HEK293T (cell line): ENCODE data around the gene FAM120A.

Source experiments
- CTCF ChIA-PET: fragments of 350-600 bp; formaldehyde crosslinking; extraction: SDS; loops from one replicate; lab custom pipeline; 2021; ENCODE audit warnings: antibody characterized with exemption, inconsistent platforms; lab: Yijun Ruan, JAX
- POLR2A ChIA-PET: fragments of 350-600 bp; formaldehyde crosslinking; extraction: SDS; loops from one replicate; lab custom pipeline; 2020; ENCODE audit warnings: antibody characterized with exemption, inconsistent platforms; lab: Yijun Ruan, JAX
- DNase-seq: peaks from one replicate; pipeline ENCODE4 v3.0.0; 2012; ENCODE audit warnings: mixed read lengths; ENCODE audit errors: extremely low spot score
- ARNT ChIP-seq: fragments of 450-650 bp; IDR thresholded peaks from 2 replicates; pipeline ENCODE4 v1.6.1; 2017; ENCODE audit warnings: mild to moderate bottlenecking
- BHLHE40 ChIP-seq: fragments of 450-650 bp; IDR thresholded peaks from 2 replicates; pipeline ENCODE4 v1.6.1; 2016; ENCODE audit warnings: mild to moderate bottlenecking, moderate library complexity, borderline replicate concordance
- CTBP1 ChIP-seq: fragments of 450-650 bp; IDR thresholded peaks from 2 replicates; pipeline ENCODE4 v1.6.1; 2016; ENCODE audit warnings: borderline replicate concordance
- ELF4 ChIP-seq: fragments of 450-650 bp; IDR thresholded peaks from 2 replicates; pipeline ENCODE4 v1.6.1; 2017; ENCODE audit warnings: antibody characterized with exemption
- FOXA1 ChIP-seq: fragments of 450-650 bp; IDR thresholded peaks from 2 replicates; pipeline ENCODE4 v1.6.1; 2016; ENCODE audit warnings: mild to moderate bottlenecking
- FOXK2 ChIP-seq: fragments of 450-650 bp; IDR thresholded peaks from 2 replicates; pipeline ENCODE4 v1.6.1; 2016; ENCODE audit warnings: mild to moderate bottlenecking
- FOXM1 ChIP-seq: fragments of 450-650 bp; IDR thresholded peaks from 2 replicates; pipeline ENCODE4 v1.6.1; 2017; ENCODE audit warnings: mild to moderate bottlenecking, borderline replicate concordance
- HDGF ChIP-seq: fragments of 450-650 bp; IDR thresholded peaks from 2 replicates; pipeline ENCODE4 v1.6.1; 2017; ENCODE audit warnings: antibody characterized with exemption, borderline replicate concordance
- L3MBTL2 ChIP-seq: fragments of 450-650 bp; conservative IDR thresholded peaks from 2 replicates; pipeline ENCODE4 v1.6.1; 2016; ENCODE audit warnings: mild to moderate bottlenecking
- LEF1 ChIP-seq: fragments of 450-650 bp; IDR thresholded peaks from 2 replicates; pipeline ENCODE4 v1.6.1; 2017; ENCODE audit warnings: mild to moderate bottlenecking, borderline replicate concordance
- NFRKB ChIP-seq: fragments of 450-650 bp; IDR thresholded peaks from 2 replicates; pipeline ENCODE4 v1.6.1; 2016; ENCODE audit warnings: mild to moderate bottlenecking, moderate library complexity
- SP1 ChIP-seq: fragments of 450-650 bp; IDR thresholded peaks from 2 replicates; pipeline ENCODE4 v1.6.1; 2017
- SUZ12 ChIP-seq: fragments of 450-650 bp; IDR thresholded peaks from 2 replicates; pipeline ENCODE4 v1.6.1; 2016; ENCODE audit warnings: mild to moderate bottlenecking
- TARDBP ChIP-seq: fragments of 450-650 bp; IDR thresholded peaks from 2 replicates; pipeline ENCODE4 v1.6.1; 2016
- ZNF384 ChIP-seq: fragments of 450-650 bp; IDR thresholded peaks from 2 replicates; pipeline ENCODE4 v1.6.1; 2016
- TF ChIP-seq, protein P1 (sequence below): fragments of 450-650 bp; IDR thresholded peaks from 2 replicates; pipeline ENCODE4 v1.6.1; 2016

Gene FAM120A

DNA sequence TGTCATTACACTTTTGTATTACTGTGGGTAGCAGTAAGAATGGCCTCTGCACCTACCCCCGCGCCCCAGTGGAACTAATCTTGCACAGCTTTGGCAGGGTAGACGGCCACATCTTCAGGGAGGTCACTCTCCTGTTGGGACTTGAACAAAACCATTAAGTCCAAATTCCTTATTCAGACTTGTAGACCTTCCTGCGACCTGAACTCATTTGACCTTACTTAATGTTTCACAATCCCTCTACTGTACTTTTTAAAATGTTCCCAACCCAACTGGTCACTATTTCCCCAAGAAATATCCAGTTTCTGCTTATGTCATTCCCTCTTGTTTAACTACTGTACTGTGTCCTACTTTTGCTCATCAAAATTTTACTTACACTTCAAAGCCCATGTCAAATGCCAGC is 7.2 kb downstream of the FAM120A start:
- no peak for TF ChIP-seq ZNF384
- TF ChIP-seq FOXM1: no peak
- TF ChIP-seq ELF4: no peak
- no peak for TF ChIP-seq TARDBP
- TF ChIP-seq CTBP1: no peak
- no peak for TF ChIP-seq HDGF
- TF ChIP-seq BHLHE40: no peak
- TF ChIP-seq FOXK2: no peak
- no peak for TF ChIP-seq SP1
- no peak for TF ChIP-seq SUZ12
- no peak for TF ChIP-seq NFRKB
- CTCF ChIA-PET: no interaction called here
- DNase-seq: no peak
- POLR2A ChIA-PET: no interaction called here

- POLR2A ChIA-PET: no interaction called here
- no peak for DNase-seq
- TF ChIP-seq, protein P1, sequence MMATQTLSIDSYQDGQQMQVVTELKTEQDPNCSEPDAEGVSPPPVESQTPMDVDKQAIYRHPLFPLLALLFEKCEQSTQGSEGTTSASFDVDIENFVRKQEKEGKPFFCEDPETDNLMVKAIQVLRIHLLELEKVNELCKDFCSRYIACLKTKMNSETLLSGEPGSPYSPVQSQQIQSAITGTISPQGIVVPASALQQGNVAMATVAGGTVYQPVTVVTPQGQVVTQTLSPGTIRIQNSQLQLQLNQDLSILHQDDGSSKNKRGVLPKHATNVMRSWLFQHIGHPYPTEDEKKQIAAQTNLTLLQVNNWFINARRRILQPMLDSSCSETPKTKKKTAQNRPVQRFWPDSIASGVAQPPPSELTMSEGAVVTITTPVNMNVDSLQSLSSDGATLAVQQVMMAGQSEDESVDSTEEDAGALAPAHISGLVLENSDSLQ: peak; percentile 79
- no peak for TF ChIP-seq ELF4
- no peak for TF ChIP-seq FOXM1
- CTCF ChIA-PET: no interaction called here
Measured at GRCh38 chr9:93459432-93459847, 8.0 kb downstream of the FAM120A start.

GRCh38 chr9:93460689-93461413 is 9.4 kb downstream of the FAM120A start:
- ChIA-PET CTCF (no interaction called here), POLR2A (no interaction called here)
- TF ChIP-seq BHLHE40 (no peak), LEF1 (no peak), CTBP1 (no peak), ARNT (no peak), TARDBP (no peak), FOXK2 (no peak), SP1 (no peak), FOXA1 (no peak), HDGF (no peak), ELF4 (no peak), NFRKB (no peak), L3MBTL2 (no peak), SUZ12 (no peak), FOXM1 (no peak)
- TF ChIP-seq, protein P1: no peak
- no peak for DNase-seq

GRCh38 chr9:93461414-93461743 is 9.9 kb downstream of the FAM120A start:
- ChIA-PET CTCF (no interaction called here), POLR2A (no interaction called here)
- no peak for DNase-seq
- TF ChIP-seq, protein P1: no peak
- no peak for TF ChIP-seq ELF4
- TF ChIP-seq L3MBTL2: no peak
- no peak for TF ChIP-seq FOXA1
- no peak for TF ChIP-seq FOXK2
- TF ChIP-seq NFRKB: no peak
- no peak for TF ChIP-seq ZNF384
- no peak for TF ChIP-seq BHLHE40
- no peak for TF ChIP-seq SP1
- TF ChIP-seq CTBP1: no peak
- no peak for TF ChIP-seq HDGF
- no peak for TF ChIP-seq LEF1
- TF ChIP-seq TARDBP: no peak
- TF ChIP-seq SUZ12: no peak
- TF ChIP-seq ARNT: no peak

DNA sequence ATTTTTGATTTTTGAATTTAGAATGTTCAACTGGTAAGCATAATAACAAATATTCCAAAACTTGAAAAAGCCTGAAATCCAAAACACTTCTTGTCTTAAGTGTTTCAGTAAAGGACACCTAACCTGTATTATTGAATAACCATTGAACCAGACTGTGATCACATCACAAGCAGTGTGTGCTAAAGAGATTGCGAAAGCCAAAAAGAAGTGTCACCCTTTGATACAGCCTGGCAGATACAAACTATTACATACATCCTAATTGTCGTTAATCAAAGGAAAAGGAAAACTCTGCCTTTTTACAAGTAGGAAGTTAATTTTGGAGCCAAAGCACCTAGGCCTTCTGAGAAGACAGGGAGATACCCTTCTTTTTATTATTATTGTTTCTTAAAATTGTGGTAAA is 10.3 kb downstream of the FAM120A start:
- POLR2A ChIA-PET: no interaction called here
- TF ChIP-seq SUZ12 (no peak), BHLHE40 (no peak), CTBP1 (no peak), HDGF (no peak), TARDBP (no peak), ELF4 (no peak), FOXK2 (no peak), FOXM1 (no peak), SP1 (no peak), L3MBTL2 (no peak), FOXA1 (no peak), ARNT (no peak)
- TF ChIP-seq, protein P1: no peak
- CTCF ChIA-PET: no interaction called here
- no peak for DNase-seq

GRCh38 chr9:93463638-93464248 is 12.3 kb downstream of the FAM120A start:
- ChIA-PET CTCF (no interaction called here), POLR2A (interaction anchor here (2.8 to 3.2 kb wide), 2 partner anchors 10 to 12 kb away, joined by 12 to 15 read pairs; partner anchors contain the start of genes FAM120A and FAM120AOS)
- no peak for DNase-seq
- TF ChIP-seq ZNF384 (no peak), FOXM1 (no peak), TARDBP (no peak), ELF4 (no peak), HDGF (no peak), BHLHE40 (no peak), CTBP1 (no peak), LEF1 (no peak), FOXA1 (no peak), SP1 (no peak), SUZ12 (no peak), ARNT (no peak), FOXK2 (no peak), NFRKB (no peak), L3MBTL2 (no peak)
- TF ChIP-seq, protein P1: no peak
